A549 (cell line): Measurements from ENCODE around the gene PNMA5. TPM values are rescaled to one million over a fixed set of nuclear protein-coding genes. Genes with fewer than 3 reads are reported as not detected.

Experiments
- ATAC-seq, 2 experiments: fragments of 200-7000 bp in 1 of 2; fragments of >200 bp in 1 of 2; cut with Nextera tagmentation in 1 of 2; cut with Tn5 transposase in 1 of 2; 3 replicates each; pipeline versions ENCODE4 v1.8.0 to v1.9.1; 2018 to 2020; ENCODE audit warnings: mild to moderate bottlenecking in 1 of 2, moderate library complexity in 1 of 2
- CTCF ChIA-PET: fragments of 300-600 bp; sonication (Branson Sonifier 250); formaldehyde crosslinking; extraction: SDS; loops from one replicate; lab custom pipeline; 2021; ENCODE audit warnings: antibody characterized with exemption, inconsistent platforms; lab: Yijun Ruan, JAX
- POLR2A ChIA-PET: fragments of 350-600 bp; formaldehyde crosslinking; extraction: SDS; loops from one replicate; lab custom pipeline; 2021; ENCODE audit warnings: antibody characterized with exemption, inconsistent platforms; lab: Yijun Ruan, JAX
- DNase-seq, 2 experiments: peaks; one replicate each; pipeline versions ENCODE4 v3.0.0 to v3.0.0-alpha.2; 2011 to 2016; ENCODE audit warnings: low read depth in 1 of 2, low spot score in 1 of 2
- FAIRE-seq: peaks from 2 replicates; lab custom pipeline; 2011; peaks lifted over from hg19 to GRCh38; lab: Jason Lieb, UNC
- H3K27ac ChIP-seq, 2 experiments: fragments of >200 bp; sonication (Bioruptor Twin); formaldehyde crosslinking; 3 replicates each; pipeline ENCODE4 v1.5.1; 2016 to 2017
- H3K4me1 ChIP-seq: fragments of >200 bp; sonication (Bioruptor Twin); formaldehyde crosslinking; 3 replicates; pipeline ENCODE4 v1.6.1; 2016
- H3K4me2 ChIP-seq: fragments of >200 bp; sonication (Bioruptor Twin); formaldehyde crosslinking; 3 replicates; pipeline ENCODE4 v1.6.1; 2016
- H3K4me3 ChIP-seq: fragments of >200 bp; sonication (Bioruptor Twin); formaldehyde crosslinking; 3 replicates; pipeline ENCODE4 v1.5.1; 2016
- H3K9me3 ChIP-seq: fragments of >200 bp; sonication (Bioruptor Twin); formaldehyde crosslinking; 3 replicates; pipeline ENCODE4 v1.6.1; 2016
- BHLHE40 ChIP-seq: IDR thresholded peaks from 2 replicates; pipeline ENCODE4 v1.6.1; 2012; ENCODE audit warnings: low read depth, low read length, inconsistent platforms
- CBX2 ChIP-seq: fragments of 200-600 bp; sonication (generic); IDR thresholded peaks from 2 replicates; pipeline ENCODE4 v1.6.1; 2016; ENCODE audit warnings: low read depth, mild to moderate bottlenecking, borderline replicate concordance
- CBX8 ChIP-seq: fragments of 200-600 bp; sonication (generic); IDR thresholded peaks from 2 replicates; pipeline ENCODE4 v1.6.1; 2016
- CHD4 ChIP-seq: fragments of 200-600 bp; sonication (generic); IDR thresholded peaks from 2 replicates; pipeline ENCODE4 v1.6.1; 2016; ENCODE audit warnings: antibody characterized with exemption, mild to moderate bottlenecking, borderline replicate concordance
- EHF ChIP-seq: fragments of 250-450 bp; sonication (Bioruptor Pico); IDR thresholded peaks from 2 replicates; pipeline ENCODE4 v1.5.0; 2020; ENCODE audit warnings: mild to moderate bottlenecking
- EHMT2 ChIP-seq: fragments of 200-600 bp; sonication (generic); IDR thresholded peaks from 2 replicates; pipeline ENCODE4 v1.6.1; 2016; ENCODE audit warnings: antibody characterized with exemption, low read depth, mild to moderate bottlenecking, moderate library complexity
- ESRRA ChIP-seq: fragments of 150-350 bp; IDR thresholded peaks from 2 replicates; pipeline ENCODE4 v1.6.1; 2014; ENCODE audit warnings: mild to moderate bottlenecking, low read length, borderline replicate concordance
- FOSB ChIP-seq: fragments of 250-450 bp; sonication (Bioruptor Pico); IDR thresholded peaks from 2 replicates; pipeline ENCODE4 v1.5.0; 2020; ENCODE audit warnings: mild to moderate bottlenecking, moderate library complexity
- FOSL2 ChIP-seq, 2 experiments: fragments of 450-650 bp in 1 of 2; fragments of >200 bp in 1 of 2; sonication (Bioruptor Twin) in 1 of 2; formaldehyde crosslinking; IDR thresholded peaks; 2 replicates each; pipeline versions ENCODE4 v1.5.0 to v1.6.1; 2016 to 2020; ENCODE audit warnings: mild to moderate bottlenecking in 1 of 2, moderate library complexity in 1 of 2
- FOXS1 ChIP-seq: fragments of 250-450 bp; sonication (Bioruptor Pico); IDR thresholded peaks from 2 replicates; pipeline ENCODE4 v1.5.0; 2020; ENCODE audit warnings: mild to moderate bottlenecking, moderate library complexity
- GATA3 ChIP-seq: IDR thresholded peaks from 2 replicates; pipeline ENCODE4 v1.6.1; 2012; ENCODE audit warnings: borderline replicate concordance
- HOXA7 ChIP-seq: fragments of 250-450 bp; sonication (Bioruptor Pico); IDR thresholded peaks from 2 replicates; pipeline ENCODE4 v1.5.0; 2020; ENCODE audit warnings: mild to moderate bottlenecking, moderate library complexity
- HOXB5 ChIP-seq: fragments of 250-450 bp; sonication (Bioruptor Pico); IDR thresholded peaks from 2 replicates; pipeline ENCODE4 v1.5.0; 2020; ENCODE audit warnings: mild to moderate bottlenecking, moderate library complexity
- JUNB ChIP-seq: fragments of >200 bp; sonication (Bioruptor Twin); formaldehyde crosslinking; IDR thresholded peaks from 2 replicates; pipeline ENCODE4 v1.6.1; 2016
- KDM5A ChIP-seq: fragments of 200-600 bp; sonication (generic); IDR thresholded peaks from 2 replicates; pipeline ENCODE4 v1.6.1; 2016; ENCODE audit warnings: antibody characterized with exemption, mild to moderate bottlenecking
- MAZ ChIP-seq: fragments of 150-350 bp; IDR thresholded peaks from 2 replicates; pipeline ENCODE4 v1.6.1; 2014; ENCODE audit warnings: antibody characterized with exemption, low read depth, low read length, borderline replicate concordance
- NFE2L2 ChIP-seq: fragments of 150-350 bp; conservative IDR thresholded peaks from 2 replicates; pipeline ENCODE4 v1.6.1; 2014; ENCODE audit warnings: low read length
- NPAS2 ChIP-seq: fragments of 250-450 bp; sonication (Bioruptor Pico); IDR thresholded peaks from 2 replicates; pipeline ENCODE4 v1.8.0; 2022; ENCODE audit warnings: mild to moderate bottlenecking, moderate library complexity, borderline replicate concordance
- NR3C1 ChIP-seq: fragments of >200 bp; sonication (Bioruptor Twin); formaldehyde crosslinking; IDR thresholded peaks from 3 replicates; pipeline ENCODE4 v1.6.1; 2017
- PHF8 ChIP-seq: fragments of 200-600 bp; sonication (generic); IDR thresholded peaks from 2 replicates; pipeline ENCODE4 v1.6.1; 2016; ENCODE audit warnings: low read depth, mild to moderate bottlenecking, antibody characterized with exemption, moderate library complexity, borderline replicate concordance
- POLR2A ChIP-seq: IDR thresholded peaks from 2 replicates; pipeline ENCODE4 v1.6.1; 2012; ENCODE audit warnings: mild to moderate bottlenecking, low read length
- POLR2AphosphoS2 ChIP-seq: conservative IDR thresholded peaks from 2 replicates; pipeline ENCODE4 v1.6.1; 2012; ENCODE audit warnings: low read length, improper control_type of control experiment, inconsistent platforms
- RNF2 ChIP-seq: fragments of 200-600 bp; sonication (generic); IDR thresholded peaks from 2 replicates; pipeline ENCODE4 v1.6.1; 2016; ENCODE audit warnings: low read depth, mild to moderate bottlenecking, antibody characterized with exemption, moderate library complexity, borderline replicate concordance
- SMC3 ChIP-seq: fragments of >200 bp; sonication (Bioruptor Twin); formaldehyde crosslinking; IDR thresholded peaks from 3 replicates; pipeline ENCODE4 v1.6.1; 2018; ENCODE audit warnings: inconsistent platforms
- SREBF2 ChIP-seq: fragments of 450-650 bp; IDR thresholded peaks from 2 replicates; pipeline ENCODE4 v1.6.1; 2014; ENCODE audit warnings: mild to moderate bottlenecking, moderate library complexity
- TFCP2L1 ChIP-seq: fragments of 250-450 bp; sonication (Bioruptor Pico); IDR thresholded peaks from 2 replicates; pipeline ENCODE4 v1.5.0; 2021; ENCODE audit warnings: mild to moderate bottlenecking
- ZFP36 ChIP-seq: fragments of 450-650 bp; IDR thresholded peaks from 2 replicates; pipeline ENCODE4 v1.6.1; 2014; ENCODE audit warnings: borderline replicate concordance; ENCODE audit not compliant: partially characterized antibody
- ZNF302 ChIP-seq: fragments of 250-450 bp; sonication (Bioruptor Pico); IDR thresholded peaks from 2 replicates; pipeline ENCODE4 v1.9.0; 2021; ENCODE audit warnings: inconsistent platforms, mild to moderate bottlenecking, moderate library complexity
- ZSCAN20 ChIP-seq: fragments of 250-450 bp; sonication (Bioruptor Pico); IDR thresholded peaks from 2 replicates; pipeline ENCODE4 v1.8.0; 2022; ENCODE audit warnings: mild to moderate bottlenecking, moderate library complexity
- WGBS: methylation state at CpG from one replicate; pipeline ENCODE4 v1.1.6; 2017; ENCODE audit errors: missing lambda C conversion rate; 5-methylcytosine and 5-hydroxymethylcytosine counted together
- polyA plus RNA-seq, 4 experiments: library from polyadenylated mRNA; depleted of rRNA in 3 of 4; stranded (reverse); fragments of >200 nt; fragmentation: RNase III in 1 of 4; extraction: RNeasy Plus Mini Kit Qiagen cat#74134 plus additional on column Dnase treatment in 1 of 4; gene quantifications; 2 replicates in 3 of 4; 3 replicates in 1 of 4; pipeline ENCODE4 v1.2.3, GENCODE V29; 2011 to 2017
- TF ChIP-seq, protein P1 (sequence below): IDR thresholded peaks from 2 replicates; pipeline ENCODE4 v1.6.1; 2012
- TF ChIP-seq, protein P2 (sequence below): fragments of >200 bp; sonication (Bioruptor Twin); formaldehyde crosslinking; IDR thresholded peaks from 2 replicates; pipeline ENCODE4 v1.6.1; 2016
- TF ChIP-seq, protein P3 (sequence below): fragments of >200 bp; sonication (Bioruptor Twin); formaldehyde crosslinking; IDR thresholded peaks from 3 replicates; pipeline ENCODE4 v1.5.1; 2016
- TF ChIP-seq, protein P4 (sequence below): IDR thresholded peaks from 2 replicates; pipeline ENCODE4 v1.6.1; 2012

PNMA5 gene
- polyA plus RNA-seq, 2 of the 4 experiments (the other 2 are of a cell fraction) = not detected

DNA sequence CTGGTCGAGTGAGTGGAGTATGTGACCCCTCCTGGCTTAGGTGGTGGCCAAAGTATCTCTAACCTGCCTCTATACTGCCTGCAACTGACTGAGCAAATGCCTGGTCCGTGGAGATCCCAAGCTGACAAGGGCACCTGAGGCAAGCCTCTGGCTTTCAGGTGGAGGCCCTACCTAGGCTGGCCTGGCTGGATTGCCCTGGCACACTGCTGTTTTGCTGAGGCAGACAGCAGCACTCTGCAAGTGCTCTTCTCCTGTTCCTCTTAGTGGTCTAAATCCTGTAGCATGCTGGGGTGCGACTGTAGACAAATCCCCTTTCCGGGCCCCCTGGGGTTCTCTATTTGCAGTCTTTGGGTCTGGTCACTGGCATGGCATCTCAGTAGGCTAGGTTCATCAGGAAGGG, 44.8 kb downstream of the PNMA5 start:
- POLR2A ChIA-PET = no interaction called here
- Histone ChIP-seq H3K27ac (no peak overlapping the region), H3K4me3 (no peak overlapping the region), H3K4me1 (no peaks in the 10 kb centered on the region), H3K4me2 (no peak overlapping the region), H3K9me3 (no peaks in the 10 kb centered on the region)
- no peak for ATAC-seq
- no peak for FAIRE-seq
- 9% methylated on average over 2 of the region's 4 CpGs for WGBS
- CTCF ChIA-PET = no interaction called here
- TF ChIP-seq CBX8 (no peak), FOXS1 (no peak), FOSL2 (IDR thresholded peaks at IDR 0.05) (no peak), FOSL2 (CRISPR knock-in tag; IDR thresholded peaks at IDR 0.05) (no peak), PHF8 (no peak), ZFP36 (no peak), HOXB5 (CRISPR knock-in tag) (no peak), KDM5A (no peak), CBX2 (no peak), NFE2L2 (no peak), TFCP2L1 (CRISPR knock-in tag) (no peak), CHD4 (no peak), HOXA7 (CRISPR knock-in tag) (no peak), ZNF302 (CRISPR knock-in tag) (no peak), RNF2 (no peak), NPAS2 (CRISPR knock-in tag) (no peak), NR3C1 (no peak), FOSB (CRISPR knock-in tag) (no peak), BHLHE40 (no peak), JUNB (no peak)
- TF ChIP-seq, protein P1, sequence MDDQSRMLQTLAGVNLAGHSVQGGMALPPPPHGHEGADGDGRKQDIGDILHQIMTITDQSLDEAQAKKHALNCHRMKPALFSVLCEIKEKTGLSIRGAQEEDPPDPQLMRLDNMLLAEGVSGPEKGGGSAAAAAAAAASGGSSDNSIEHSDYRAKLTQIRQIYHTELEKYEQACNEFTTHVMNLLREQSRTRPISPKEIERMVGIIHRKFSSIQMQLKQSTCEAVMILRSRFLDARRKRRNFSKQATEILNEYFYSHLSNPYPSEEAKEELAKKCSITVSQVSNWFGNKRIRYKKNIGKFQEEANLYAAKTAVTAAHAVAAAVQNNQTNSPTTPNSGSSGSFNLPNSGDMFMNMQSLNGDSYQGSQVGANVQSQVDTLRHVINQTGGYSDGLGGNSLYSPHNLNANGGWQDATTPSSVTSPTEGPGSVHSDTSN = no peak
- no peak for DNase-seq

DNA sequence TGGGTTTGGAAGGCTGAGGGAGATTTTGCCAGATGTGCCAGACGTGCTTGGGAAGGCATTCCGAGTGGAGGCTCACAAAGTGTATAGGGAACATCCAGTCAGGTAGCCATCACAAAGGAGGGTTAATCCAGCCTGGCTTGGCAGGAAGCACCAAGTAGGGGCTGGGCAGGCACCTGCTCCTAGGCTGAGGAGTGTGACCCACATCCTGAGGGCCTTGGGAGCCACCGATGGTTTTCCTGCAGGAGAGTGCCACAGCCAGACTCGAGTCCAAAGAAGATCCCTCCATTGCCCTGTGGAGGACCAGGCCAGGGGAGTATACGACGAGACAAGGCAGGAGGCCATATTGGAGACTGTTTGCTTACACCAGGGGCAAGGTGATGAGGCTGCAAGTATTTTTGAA, 47.2 kb downstream of the PNMA5 start:
- no peak for TF ChIP-seq SMC3
- no peak for TF ChIP-seq EHMT2
- no peak for TF ChIP-seq POLR2A
- TF ChIP-seq ESRRA = no peak
- no peak for TF ChIP-seq POLR2AphosphoS2
- TF ChIP-seq HOXB5 (CRISPR knock-in tag) = no peak
- TF ChIP-seq, protein P2, sequence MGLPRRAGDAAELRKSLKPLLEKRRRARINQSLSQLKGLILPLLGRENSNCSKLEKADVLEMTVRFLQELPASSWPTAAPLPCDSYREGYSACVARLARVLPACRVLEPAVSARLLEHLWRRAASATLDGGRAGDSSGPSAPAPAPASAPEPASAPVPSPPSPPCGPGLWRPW = no peak
- TF ChIP-seq FOSL2 (IDR thresholded peaks at IDR 0.05) = no peak
- TF ChIP-seq FOSL2 (CRISPR knock-in tag; IDR thresholded peaks at IDR 0.05) = no peak
- TF ChIP-seq GATA3 = no peak
- no peak for TF ChIP-seq ZSCAN20 (CRISPR knock-in tag)
- no peak for TF ChIP-seq SREBF2
- no peak for TF ChIP-seq HOXA7 (CRISPR knock-in tag)
- no peak for TF ChIP-seq EHF
- TF ChIP-seq, protein P3, sequence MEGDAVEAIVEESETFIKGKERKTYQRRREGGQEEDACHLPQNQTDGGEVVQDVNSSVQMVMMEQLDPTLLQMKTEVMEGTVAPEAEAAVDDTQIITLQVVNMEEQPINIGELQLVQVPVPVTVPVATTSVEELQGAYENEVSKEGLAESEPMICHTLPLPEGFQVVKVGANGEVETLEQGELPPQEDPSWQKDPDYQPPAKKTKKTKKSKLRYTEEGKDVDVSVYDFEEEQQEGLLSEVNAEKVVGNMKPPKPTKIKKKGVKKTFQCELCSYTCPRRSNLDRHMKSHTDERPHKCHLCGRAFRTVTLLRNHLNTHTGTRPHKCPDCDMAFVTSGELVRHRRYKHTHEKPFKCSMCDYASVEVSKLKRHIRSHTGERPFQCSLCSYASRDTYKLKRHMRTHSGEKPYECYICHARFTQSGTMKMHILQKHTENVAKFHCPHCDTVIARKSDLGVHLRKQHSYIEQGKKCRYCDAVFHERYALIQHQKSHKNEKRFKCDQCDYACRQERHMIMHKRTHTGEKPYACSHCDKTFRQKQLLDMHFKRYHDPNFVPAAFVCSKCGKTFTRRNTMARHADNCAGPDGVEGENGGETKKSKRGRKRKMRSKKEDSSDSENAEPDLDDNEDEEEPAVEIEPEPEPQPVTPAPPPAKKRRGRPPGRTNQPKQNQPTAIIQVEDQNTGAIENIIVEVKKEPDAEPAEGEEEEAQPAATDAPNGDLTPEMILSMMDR = no peak
- TF ChIP-seq MAZ = no peak
- no peak for TF ChIP-seq CBX2
- TF ChIP-seq, protein P1 = no peak
- TF ChIP-seq ZNF302 (CRISPR knock-in tag) = no peak
- TF ChIP-seq, protein P4, sequence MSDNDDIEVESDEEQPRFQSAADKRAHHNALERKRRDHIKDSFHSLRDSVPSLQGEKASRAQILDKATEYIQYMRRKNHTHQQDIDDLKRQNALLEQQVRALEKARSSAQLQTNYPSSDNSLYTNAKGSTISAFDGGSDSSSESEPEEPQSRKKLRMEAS = no peak
- no peaks in the 10 kb centered on the region for H3K9me3 ChIP-seq
- FAIRE-seq = no peak
- H3K4me2 ChIP-seq = no peak overlapping the region
- ATAC-seq = no peak
- DNase-seq = no peak
- H3K4me1 ChIP-seq = peaks cover 4% of the 10 kb centered on the region; the same call in 1 of the 3 replicates
- CTCF ChIA-PET = interaction anchor here (0.9 to 1.9 kb wide), 2 partner anchors 11 to 14 kb away, joined by 3 to 5 read pairs; no protein-coding TSS in a partner anchor
- POLR2A ChIA-PET = no interaction called here
- WGBS = 81% methylated on average over 6 of the region's 6 CpGs
- no peak overlapping the region for H3K27ac ChIP-seq
- no peak overlapping the region for H3K4me3 ChIP-seq
